Stimulated activated CD4-positive, alpha-beta T cell treated with anti-CD3 and anti-CD28 coated beads, TNF-alpha, amount 100 ng/mL, for 48 hours (primary cell): ENCODE results near the gene C1orf116.
"Not testable (repeated sequence)": the region's sequence is repeated elsewhere in the genome, so short reads cannot be mapped to it uniquely, and the experiment has no call there.

Experiments used
- DNase-seq, 3 donors: peaks; one replicate each; pipeline ENCODE4 v3.0.0-alpha.2; 2020; ENCODE audit warnings: low read depth in 3 of 3

The C1orf116 gene

GRCh38 chr1:207059881-207060280, 27.3 kb upstream of the C1orf116 start:
- DNase-seq: no peak

DNA sequence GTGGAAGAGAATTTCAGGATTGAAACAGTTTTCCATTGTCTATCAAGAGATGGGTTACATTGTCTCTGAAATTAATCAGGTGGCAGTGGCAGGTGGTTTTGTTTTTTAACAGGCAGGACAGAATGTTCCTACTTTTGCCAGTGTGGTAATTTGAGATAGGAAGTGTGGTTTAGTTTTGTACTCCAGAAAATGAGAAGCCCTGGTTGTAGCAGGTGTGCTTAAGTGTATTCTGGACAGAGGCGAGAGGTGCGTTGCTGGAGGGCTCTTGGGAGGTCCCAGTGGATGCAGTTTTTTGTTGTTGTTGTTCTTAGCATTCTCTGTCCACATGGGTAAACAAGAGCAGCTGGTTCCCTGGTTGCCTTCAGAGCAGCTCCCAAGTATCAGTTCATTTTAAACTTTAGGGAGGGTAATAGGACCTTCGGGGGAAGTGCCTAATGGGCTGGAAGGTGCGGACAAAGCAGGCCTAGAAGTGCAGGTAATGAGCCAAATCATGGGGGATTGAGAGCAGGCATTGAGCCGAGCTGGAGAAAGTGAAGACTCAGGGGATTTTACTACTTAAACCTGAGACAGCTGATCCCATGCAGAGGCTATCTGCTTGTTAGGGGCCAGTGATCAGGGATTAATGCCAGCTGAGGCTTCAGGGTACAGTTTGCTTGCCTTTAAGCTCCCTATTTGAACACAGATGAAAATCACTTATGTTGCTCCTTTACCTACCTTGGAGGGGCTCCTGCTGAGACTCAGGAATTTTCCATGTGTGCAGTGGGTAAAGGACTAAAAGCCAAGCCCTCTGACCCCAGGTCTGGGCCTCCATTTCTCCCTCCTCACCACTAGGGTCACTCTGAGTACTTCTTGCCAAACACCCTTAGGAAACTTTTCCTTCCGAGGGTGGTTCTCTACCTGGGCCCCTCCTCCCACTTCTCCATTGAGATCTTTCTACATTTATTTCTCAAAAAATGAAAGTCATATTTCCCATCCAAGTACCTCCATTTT, 26.6 kb upstream of the C1orf116 start:
- no peak for DNase-seq

GRCh38 chr1:207058252-207058651, 25.7 kb upstream of the C1orf116 start:
- no peak for DNase-seq

GRCh38 chr1:207056673-207057072, 24.1 kb upstream of the C1orf116 start:
- no peak for DNase-seq

- DNase-seq: no peak
Observed at GRCh38 chr1:207055386-207056001, 22.9 kb upstream of the C1orf116 start.

DNA sequence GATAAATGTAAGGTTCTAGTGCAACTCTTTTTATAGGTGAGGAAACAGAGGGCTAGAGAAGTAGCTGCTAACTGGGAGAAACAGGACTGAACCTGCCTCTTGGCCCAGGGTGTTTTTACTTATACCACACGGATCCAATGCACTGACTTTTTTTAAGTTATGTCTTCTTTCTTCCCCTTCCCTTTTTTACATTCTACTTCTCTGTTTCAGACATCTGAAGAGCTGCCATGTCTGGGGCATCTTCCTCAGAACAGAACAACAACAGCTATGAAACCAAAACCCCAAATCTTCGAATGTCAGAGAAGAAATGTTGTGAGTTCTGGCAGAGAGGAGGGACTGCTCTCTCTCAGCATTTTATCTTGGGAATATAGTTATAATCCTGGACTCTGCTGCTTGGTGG, 21.9 kb upstream of the C1orf116 start:
- no peak for DNase-seq

DNA sequence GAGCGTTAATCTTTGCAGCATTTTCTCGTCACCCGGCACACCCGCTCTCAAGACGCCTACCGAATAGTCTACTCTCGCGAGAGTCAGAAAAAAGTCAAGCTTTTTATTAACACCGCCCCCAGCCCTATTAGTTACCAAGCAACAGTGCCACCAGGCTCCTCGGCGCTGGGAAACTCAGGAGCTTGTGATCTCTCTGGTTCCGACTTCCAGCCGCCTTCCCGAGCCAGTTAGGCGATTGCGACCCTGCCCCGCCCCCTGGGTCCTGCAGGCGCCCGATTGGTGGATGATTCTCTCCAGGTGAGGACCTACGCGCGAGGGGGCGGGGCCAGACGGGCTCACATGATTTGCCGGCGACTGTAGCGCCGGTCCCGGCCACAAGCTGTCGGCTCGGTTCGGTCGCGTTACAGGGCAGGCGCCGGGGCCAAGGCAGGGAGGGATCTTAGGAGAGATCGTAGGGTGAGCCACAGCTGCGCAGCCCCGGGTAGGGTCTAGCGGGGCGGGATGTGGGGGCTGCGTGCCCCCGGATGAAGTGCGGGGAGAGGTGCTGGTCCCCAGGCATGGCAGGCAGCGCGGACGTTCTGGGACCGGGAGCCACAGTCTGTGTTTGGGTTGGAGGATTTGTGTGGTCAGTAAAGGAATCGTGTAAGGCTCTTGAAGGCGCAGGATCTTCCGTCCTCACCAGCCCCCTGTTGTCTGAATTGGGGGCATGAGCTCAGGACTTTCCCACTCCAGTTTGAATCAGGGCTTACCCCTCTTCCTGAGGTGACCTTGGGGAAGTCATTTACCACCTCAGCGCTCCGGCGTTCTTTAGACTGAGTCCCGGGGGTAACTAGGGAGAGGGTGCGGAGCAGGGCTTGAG, 20.6 kb upstream of the C1orf116 start, which contains the start of gene PFKFB2:
TSS of gene PFKFB2 (plus strand) at position 365 of the 859 bp plus-strand sequence. CDS start 1,443 bp downstream, outside the sequence.
- peak; percentile 86 to 96 (median 89) for DNase-seq

- no peak for DNase-seq
Observed at GRCh38 chr1:207051191-207051943, 18.8 kb upstream of the C1orf116 start, which contains the start of gene YOD1. TSS of gene YOD1 (minus strand) at chr1:207051208. CDS start at chr1:207051030, 178 bp downstream.

DNA sequence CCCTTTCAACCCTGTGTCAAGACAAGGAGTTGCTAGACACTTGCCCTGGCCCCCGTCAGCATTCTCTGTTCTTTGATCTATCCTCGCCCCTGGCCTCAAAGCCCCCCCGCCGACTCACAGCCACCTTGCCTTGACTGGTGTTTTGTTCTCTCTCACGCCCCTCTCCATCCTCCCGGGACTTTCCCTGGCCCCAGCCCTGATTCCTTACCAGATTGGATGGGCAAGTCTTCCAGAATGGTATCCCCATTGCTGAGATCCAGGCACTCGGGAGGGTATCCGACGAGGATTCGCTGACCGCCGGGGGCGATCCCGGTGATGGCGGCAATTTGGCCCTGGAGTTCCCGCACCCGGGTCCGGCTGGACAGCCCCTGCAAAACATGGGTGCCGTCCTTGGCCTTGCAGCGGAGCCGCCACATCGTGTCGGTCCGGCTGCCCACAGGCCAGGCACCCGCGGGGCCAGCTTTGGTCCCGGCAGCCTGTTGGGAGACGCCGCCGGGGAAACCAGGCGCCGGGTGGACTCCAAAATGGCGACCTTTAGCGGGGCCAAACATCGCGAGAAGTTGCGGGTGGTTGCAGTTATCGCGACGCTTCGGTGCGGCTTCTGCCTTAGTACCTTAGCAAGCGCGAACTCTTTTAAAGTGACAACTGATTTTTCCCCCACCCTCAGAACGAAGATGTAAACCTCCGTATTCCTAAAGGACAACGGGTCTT, 18.1 kb upstream of the C1orf116 start:
- DNase-seq: peak; percentile 81 to 92 (median 82)

- DNase-seq: peak in 2 of 3 donors; percentile 23 to 40
Observed at GRCh38 chr1:207049974-207050391, 17.4 kb upstream of the C1orf116 start.

GRCh38 chr1:207049514-207049913, 17.0 kb upstream of the C1orf116 start:
- no peak for DNase-seq

GRCh38 chr1:207049054-207049453, 16.5 kb upstream of the C1orf116 start:
- no peak for DNase-seq

DNA sequence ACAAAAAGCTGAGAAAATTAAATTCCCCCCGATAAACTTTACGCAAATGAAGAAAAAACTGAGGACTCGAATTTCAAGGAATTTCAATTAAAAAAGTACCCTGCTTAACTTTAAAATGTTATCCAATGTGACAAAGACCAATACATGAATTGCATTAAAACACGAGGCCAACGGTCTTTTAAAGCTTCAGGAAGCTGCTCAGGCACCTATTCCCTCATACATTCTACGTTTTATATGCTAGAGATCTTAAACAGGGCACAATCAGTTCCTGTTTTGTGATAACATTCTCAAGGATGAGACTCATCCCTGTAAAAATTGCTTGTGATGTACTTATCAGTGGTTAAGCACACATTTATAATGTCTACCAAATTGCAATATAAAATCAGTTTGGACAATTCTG, 15.5 kb upstream of the C1orf116 start:
- no peak for DNase-seq

- DNase-seq: no peak
Observed at GRCh38 chr1:207047505-207047904, 14.9 kb upstream of the C1orf116 start.

- DNase-seq: no peak
Observed at GRCh38 chr1:207045453-207045852, 12.9 kb upstream of the C1orf116 start.

DNA sequence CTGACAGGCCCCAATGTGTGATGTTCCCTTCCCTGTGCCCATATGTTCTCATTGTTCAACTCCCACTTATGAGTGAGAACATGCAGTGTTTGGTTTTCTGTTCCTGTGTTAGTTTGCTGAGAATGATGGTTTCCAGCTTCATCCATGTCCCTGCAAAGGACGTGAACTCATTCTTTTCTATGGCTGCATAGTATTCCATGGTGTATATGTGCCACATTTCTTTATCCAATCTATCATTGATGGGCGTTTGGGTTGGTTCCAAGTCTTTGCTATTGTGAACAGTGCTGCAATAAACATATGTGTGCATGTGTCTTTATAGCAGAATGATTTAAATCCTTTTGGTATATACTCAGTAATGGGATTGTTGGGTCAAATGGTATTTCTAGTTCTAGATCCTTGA, 8.8 kb upstream of the C1orf116 start:
- not testable (repeated sequence) for DNase-seq

DNA sequence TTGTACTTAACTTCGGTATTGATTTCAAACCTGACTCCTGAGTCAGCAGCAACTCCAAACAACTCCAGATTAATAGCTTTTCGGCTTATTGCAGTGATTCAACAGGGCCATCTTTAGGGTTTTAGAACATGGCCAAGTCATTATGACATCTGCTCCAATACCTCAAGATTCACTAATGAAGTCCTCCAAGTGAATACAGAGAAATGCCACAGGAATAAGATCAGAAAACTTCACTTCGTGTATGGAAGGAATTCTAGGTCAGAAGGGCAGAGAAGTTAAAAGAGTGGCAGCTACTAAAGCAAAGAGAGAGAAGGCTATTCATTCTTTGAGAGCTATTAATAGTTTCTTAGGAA, 7.6 kb upstream of the C1orf116 start:
- DNase-seq: no peak

GRCh38 chr1:207039380-207040180, 7.0 kb upstream of the C1orf116 start:
- DNase-seq: no peak

DNA sequence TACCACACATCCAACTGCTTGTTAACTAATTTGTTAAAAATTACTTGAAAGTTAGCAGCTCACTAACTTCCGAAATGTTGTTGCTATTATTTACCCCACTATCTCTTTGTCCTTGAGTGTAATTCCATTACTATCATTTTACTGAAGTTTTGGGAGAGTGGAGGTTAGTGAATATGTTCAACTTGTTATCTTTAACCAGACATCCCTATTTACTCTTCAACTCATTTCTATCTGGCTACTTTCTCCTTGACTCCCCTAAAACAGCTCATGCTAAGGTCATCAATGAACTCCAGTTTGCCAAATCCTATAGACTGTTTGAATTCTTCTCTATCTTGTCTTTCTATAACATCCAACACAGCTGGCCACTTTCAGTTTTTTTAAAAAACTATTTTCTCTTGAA, 4.3 kb upstream of the C1orf116 start:
- DNase-seq: no peak
